HG03108 (cell line): ENCODE data around the gene ZSCAN22.
"Not testable (repeated sequence)": the region's sequence is repeated elsewhere in the genome, so short reads cannot be mapped to it uniquely, and the experiment has no call there.

ENCODE experiments used
- ATAC-seq: cut with Tn5 transposase; IDR thresholded peaks from one replicate; pipeline ENCODE4 v1.9.1; 2021; ENCODE audit warnings: moderate library complexity; ENCODE audit not compliant: unreplicated experiment

The ZSCAN22 gene

GRCh38 chr19:58317476-58318072 lies 9.2 kb upstream of the ZSCAN22 start:
- no peak for ATAC-seq

DNA sequence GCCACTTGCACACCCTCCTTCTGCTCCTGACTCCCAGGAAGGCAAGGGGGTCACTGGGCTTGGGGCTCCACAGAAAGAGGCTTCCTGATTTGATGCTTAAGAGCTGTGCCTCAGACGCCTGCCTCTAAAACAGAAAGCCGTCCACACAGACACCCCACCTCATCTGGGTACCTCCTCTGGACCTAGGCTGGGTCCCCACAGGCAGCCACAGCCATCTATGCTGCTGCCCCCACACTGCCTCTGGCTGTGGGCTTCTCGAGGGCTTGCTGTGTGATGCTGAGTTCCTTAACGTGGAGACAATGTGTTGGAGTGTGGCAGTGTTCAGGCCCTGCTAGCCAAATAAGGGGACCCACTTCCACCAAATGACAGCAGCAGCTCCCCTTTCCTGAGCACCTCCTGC lies 8.5 kb upstream of the ZSCAN22 start:
- no peak for ATAC-seq

DNA sequence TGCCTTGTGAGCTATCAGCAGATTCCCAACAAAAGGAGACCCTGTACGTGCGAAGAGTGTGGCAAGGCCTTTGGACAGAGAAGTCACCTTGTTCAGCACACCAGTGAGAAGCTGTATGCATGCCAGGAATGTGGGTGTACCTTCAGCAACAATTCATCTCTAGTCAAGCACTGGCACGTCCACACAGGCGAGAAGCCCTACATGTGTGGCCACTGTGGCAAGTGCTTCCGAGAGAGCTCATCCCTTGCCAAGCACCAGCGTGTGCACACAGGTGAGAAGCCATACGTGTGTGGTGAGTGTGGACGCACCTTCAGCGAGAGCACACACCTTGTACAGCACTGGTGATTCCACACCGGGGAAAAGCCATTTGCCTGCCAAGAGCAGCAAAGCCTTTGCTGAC lies 7.6 kb upstream of the ZSCAN22 start:
- no peak for ATAC-seq

GRCh38 chr19:58325311-58326022 lies 1.3 kb upstream of the ZSCAN22 start:
- ATAC-seq = no peak

- ATAC-seq = no peak
Observed at GRCh38 chr19:58326501-58326913, 287 bp upstream of the ZSCAN22 start.

- no peak for ATAC-seq
Observed at GRCh38 chr19:58328999-58329398, 2.2 kb downstream of the ZSCAN22 start.

DNA sequence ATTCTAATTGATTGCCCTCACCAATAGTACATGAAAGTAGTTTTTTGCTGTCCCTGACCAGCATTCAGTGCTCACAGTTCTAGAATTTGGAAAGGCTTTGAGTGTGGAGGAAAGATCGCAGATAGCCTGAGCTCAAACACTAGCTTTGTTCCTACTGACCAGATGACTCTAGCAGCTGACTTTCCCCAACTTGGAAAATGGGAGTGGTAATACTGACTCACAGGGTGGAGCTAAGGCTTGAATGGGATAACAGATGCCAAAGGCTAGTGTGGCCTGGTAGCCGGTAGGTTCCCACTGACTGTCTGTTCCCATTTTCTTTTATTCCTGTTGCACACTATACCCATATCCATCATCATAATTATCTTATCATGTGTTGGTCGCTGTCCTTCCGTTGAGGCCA lies 3.7 kb downstream of the ZSCAN22 start:
- ATAC-seq = no peak

DNA sequence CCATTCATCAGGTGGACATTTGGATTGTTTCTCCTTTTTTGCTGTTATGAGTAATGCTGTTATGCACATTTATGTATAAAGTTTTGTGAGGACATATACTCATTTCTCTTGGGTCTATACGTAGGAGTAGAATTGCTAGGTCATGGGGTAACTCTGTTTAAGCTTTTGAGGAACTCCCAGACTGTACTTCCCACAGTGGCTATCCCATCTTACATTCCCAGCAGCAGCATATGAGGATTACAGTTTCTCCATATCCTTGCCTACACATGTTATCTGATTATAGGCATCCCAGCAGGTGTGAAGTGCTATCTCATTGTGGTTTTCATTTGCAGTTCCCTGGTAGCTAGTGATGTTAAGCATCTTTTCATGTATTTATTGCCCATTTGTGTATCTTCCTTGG lies 5.9 kb downstream of the ZSCAN22 start:
- ATAC-seq = no peak

DNA sequence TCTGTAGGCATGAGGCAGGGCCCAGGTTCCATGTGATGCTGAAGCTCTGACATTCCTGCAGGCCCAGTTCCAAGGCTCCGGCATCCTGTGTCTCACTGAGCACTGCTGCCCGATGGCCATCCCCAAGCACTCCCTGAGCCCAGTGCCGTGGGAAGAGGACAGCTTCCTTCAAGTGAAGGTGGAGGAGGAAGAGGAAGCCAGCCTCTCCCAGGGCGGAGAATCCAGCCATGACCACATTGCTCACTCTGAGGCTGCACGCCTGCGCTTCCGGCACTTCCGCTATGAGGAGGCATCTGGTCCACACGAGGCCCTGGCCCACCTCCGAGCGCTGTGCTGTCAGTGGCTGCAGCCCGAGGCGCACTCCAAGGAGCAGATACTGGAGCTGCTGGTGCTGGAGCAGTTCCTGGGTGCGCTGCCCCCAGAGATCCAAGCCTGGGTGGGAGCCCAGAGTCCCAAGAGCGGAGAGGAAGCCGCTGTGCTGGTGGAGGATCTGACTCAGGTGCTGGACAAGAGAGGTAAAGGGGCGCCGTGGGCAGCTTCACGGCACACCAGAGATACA lies 8.0 kb downstream of the ZSCAN22 start:
- ATAC-seq = no peak

DNA sequence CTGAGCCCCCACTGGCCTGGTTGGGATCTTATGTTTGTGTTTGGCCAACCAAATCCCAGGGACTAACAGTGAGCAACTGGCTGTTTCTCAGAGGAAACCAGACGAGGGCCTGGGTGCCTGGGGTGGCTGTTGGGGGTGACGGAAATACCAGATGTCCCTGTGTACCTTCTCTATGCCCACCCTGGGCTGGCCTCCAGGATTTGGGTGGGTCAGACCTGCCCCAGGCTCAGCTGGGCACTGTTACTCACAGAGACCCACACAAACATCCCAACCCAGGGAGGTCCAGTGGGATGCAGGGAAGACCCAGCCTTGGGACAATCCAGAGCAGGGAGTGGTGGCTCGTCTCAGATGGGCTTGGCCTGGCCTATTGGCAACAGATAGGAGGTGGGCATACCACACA lies 8.8 kb downstream of the ZSCAN22 start:
- no peak for ATAC-seq

DNA sequence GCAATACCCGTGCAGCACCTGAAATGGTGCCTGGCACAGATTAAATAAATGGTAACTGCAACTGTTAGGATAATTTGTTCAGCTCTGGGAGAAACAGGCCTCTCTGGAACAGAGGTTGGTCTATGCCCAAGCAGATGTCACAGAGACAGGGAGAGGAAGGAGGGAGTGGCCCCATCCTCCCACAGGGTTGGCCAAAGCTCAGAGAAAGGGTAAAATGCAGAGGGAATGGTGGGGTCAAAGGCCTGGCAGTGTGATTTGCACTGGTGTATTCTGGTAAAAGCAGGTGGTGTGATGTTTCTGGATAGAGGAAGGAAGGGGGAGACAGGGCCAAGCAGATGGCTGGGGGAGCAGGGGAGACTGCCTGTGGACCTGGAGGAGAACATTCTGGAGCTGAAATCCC lies 9.4 kb downstream of the ZSCAN22 start:
- no peak for ATAC-seq

DNA sequence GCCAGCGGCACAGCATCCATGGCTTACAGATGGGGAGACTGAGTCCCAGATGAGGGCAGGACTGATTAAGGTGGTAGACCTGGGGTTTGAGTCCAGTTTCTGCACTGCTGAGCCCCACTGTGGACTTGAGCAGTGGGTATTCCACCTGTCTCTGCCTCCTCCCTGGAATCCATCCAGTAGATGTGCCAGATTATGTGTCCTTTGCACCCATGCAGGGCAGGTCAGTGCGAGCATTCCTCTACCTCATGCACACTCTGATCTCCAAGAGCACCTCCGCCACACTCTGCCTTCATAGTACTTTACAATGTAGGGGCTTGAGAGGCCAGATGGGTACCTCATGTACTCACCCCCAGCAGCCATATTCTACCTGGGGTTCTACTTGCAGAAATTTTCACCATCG lies 10.0 kb downstream of the ZSCAN22 start:
- ATAC-seq = no peak

- ATAC-seq = no peak
Observed at GRCh38 chr19:58338336-58338735, 11.5 kb downstream of the ZSCAN22 start.

GRCh38 chr19:58338825-58339558 lies 12.2 kb downstream of the ZSCAN22 start:
- ATAC-seq = no peak

DNA sequence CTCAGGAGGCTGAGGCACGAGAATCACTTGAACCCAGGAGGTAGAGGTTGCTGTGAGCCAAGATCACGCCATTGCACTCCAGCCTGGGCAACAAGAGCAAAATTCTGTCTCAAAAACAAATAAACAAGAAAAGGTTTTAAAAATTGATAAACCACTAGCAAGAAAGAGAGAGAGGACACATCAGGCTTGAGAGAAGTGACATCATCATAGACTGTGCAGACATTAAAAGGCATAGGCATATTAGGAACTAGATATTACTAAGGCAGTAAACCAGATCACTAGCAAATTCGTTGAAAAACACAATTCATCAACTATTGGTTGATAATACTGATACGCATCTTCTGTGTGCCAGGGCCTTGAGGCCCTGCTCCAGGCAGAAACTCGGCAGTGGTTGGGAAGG lies 18.8 kb downstream of the ZSCAN22 start:
- no peak for ATAC-seq

DNA sequence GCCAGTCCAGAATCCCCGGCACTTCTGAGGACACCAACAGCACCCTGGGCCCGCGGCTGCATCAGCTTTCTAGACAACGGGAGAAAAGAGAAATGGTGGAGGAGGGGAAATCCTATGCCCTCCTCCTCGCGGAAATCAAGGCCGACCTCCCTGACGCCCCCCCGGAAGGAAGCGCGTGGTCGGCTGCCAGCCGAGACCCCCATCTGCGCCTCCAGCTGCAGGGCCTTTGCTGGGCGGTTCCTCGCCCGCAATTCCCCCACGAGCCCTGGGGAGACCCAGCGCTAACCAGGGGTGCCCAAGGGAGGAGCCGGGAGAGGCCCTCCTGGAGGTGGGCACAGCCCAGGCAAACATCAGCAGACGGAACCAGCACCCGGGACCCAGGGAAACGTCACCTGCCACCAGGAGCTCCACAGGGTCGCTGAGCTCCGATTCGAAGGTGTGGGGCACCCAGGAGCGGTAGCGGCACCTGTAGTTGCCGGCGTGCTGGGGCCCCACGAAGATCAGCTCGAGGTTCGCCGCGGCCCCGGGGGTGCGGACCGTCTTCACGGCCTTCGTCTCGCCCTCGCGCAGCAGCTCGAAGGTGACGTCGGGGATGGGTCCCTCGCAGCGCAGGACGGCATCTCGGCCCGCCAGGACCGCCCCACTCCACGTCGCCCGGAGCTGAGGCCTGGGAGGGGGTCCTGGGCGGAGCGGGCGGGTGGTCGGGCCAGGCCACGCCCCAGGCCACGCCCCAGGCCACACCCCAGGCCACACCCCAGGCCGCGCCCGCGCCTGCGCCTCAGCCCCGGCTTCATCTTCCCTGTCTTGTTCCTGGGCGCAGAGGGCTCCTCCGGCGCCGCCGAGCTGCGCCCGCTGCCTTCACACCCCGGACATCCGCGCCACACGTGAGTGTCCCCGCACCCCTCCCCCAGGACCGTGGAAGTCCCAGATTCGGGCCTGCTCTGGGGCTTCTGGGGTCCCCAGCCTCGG lies 20.5 kb downstream of the ZSCAN22 start:
- ATAC-seq = peak; percentile 90

DNA sequence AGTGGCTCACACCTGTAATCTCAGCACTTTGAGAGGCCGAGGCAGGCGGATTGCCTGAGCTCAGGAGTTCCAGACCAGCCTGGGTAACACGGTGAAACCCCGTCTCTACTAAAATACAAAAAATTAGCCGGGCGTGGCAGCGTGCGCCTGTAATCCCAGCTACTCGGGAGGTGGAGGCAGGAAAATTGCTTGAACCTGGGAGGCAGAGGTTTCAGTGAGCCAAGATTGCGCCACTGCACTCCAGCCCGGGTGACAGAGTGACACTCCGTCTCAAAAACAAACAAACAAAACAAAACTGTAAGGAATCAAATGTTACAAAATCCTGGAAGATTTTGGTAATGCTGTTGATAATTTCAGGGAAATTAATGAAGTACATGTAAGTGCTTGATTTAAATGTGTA lies 21.3 kb downstream of the ZSCAN22 start:
- not testable (repeated sequence) for ATAC-seq

DNA sequence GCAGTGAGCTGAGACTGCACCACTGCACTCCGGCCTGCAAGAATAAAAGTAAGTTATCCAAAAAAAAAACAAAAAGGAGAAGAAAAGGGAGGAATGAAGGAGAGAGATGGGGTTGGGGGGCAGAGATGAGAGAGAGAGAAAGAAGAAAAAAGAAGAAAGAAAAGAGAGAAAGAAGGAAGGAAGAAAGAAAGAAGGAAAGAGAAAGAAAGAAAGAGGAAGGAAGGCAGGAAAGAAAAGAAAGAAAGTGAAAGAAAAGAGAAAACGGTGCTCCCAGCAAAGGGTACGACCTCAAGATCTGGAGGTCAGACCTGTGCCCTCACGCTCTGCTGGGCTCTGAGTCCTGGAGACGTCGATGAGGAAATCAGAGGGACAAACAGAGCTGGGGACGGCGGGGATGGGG lies 22.8 kb downstream of the ZSCAN22 start:
- no peak for ATAC-seq

DNA sequence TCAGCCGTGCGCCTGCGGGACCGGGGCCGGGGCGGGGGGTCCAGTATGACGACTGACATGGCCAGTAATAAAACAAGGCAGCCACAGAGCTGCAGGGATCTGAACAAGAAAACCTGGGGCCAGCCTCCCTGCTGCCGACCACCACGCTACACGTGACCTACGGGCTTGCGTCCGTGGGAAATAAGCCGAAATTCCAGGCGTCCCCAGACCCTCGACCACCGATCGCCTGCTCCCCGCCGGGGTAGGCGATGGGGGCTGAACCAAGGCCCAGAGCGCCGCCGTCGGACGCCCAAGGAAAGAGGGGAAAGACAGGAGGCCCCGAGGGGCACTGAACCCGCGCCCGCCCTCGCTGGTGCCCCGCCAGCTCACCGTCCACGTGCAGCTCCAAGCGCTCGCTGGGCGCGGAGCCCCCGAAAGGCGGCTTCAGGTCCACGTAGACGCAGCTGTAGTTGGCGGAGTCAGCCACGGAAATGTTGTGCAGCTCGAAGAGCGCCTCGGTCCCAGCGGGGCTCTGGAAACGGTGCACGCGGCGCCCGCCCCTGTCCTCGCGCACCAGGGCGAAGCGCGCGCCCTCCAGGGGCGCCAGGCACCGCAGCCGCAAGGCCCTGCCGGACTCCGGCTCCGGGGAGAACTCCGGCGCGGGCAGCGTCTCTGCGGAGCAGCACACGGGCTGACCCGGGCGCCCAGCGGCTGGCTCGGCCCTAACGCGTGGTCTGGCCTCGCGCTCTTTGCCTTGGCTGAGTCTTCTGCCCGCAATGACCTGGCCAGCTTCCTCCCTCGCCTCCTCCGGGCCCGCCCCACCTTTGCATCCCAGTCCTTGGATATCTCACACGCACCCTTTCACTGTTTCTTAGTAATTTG lies 23.4 kb downstream of the ZSCAN22 start:
- no peak for ATAC-seq
